Measurements from ENCODE around the gene IZUMO1. TPM values are rescaled to one million over a fixed set of nuclear protein-coding genes. Genes with fewer than 3 reads are reported as not detected.

IZUMO1 gene
- total RNA-seq = under 0.01 and 0.29 TPM in 2 replicates

DNA sequence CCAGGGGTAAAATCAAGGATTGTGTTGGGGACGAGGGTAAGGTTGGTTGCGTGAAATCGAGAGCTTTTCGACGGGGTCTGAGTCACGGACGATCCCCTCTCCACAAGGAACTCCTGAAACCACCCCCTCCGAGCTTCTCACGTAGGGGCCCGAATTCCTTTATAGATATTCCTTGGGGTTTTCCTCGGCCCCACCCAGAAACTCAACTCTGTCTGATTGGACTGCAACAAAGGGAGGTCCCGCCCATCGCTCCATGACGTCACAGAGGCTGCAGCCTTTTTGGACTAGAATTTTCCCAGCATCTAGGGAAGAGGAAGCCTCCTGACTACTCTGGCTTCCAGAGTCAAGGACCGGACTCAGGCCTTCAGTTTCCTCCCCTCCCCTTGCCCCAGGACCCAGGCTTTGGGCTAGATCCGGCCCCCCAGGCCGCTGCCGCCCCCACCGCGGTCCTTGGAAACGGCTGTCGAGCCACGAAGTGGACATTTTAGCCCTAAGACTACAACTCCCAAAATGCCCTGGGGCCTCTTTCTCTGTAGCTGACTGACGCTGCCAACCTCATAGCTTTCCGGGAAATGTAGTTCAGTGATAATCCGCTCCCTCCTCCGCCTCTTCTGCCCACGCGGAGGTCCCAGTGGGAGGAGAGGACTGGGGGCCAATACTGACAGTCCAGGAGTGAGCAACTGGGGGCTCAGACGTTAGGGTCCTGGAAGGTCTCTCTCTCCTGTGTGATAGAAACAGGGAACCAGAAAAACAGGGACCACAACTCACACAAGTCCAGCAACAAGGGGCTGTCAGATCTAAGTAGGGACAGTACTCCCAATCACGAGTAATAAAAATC lies at the start of gene IZUMO1:
IZUMO1 (minus strand) TSS at position 172 of the 838 bp plus-strand sequence. CDS start 1,050 bp downstream, outside the sequence.

DNA sequence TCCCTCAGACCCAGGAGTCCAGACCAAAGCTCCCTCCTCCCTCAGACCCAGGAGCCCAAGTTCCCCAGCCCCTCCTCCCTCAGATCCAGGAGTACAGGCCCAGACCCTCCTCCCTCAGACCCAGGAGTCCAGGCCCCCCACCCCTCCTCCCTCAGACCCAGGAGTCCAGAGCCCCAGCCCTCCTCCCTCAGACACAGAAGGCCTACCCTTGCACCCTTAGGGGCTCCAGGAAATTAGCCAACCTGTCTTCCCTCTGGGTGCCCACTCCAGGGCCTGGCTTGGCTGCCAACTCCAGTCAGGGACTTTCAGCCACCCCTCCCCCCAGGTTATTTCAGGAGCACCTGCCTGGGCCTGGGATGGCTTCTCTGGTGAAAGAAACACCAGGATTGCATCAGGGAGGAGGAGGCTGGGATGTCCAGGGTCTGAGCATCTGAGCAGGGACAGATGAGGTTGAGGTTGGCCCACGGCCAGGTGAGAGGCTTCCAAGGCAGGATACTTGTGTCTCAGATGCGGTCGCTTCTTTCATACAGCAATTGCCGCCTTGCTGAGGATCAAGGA lies 8.5 kb upstream of the IZUMO1 start, which contains the start of gene FGF21:
FGF21 (plus strand) TSS at position 441 of the 558 bp plus-strand sequence. CDS start 713 bp downstream, outside the sequence.

DNA sequence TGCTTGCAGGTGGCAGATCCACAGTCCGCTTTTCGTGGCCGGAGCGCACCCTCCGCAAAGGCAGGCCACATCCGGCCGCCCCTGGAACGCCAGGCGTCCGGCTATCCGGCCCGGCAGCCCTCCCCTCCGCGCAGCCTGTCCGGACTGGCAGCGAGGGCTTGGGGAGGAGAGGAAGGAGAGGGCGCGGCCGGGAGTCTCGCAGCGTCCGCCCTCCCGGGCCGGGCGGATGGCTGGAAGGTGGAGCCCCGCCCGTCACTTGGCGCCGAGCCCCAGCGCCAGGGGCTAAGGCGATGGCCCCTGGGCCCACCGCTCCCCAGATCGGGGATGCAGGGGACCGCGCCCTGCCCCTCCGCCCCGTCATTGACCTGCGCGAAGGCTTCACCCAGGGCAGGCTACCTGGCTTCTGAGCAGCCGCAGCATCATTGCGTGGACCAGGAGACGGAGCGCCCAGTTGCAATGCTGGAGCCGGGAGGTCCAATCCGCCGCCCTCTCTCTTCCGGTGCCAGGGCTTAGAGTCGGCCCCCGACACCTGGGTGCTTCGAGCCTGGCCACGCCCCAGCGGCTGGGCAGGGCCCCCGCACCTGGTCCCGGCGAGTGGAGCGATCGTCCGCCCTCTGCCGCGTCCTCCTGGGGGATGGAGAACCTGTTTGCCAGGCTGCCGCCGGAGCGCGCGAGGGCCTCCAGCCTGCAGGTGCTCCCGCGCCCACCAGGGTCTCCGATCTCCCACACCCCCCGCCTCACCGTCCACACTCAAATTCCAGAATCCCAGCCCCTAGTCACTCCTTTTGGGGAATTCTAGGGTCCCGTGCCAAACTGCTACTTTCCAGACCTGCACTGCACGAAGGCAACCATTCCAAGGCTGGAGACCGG lies 6.0 kb upstream of the IZUMO1 start, which contains the start of gene FUT1:
FUT1 (minus strand) TSS at position 146 of the 870 bp plus-strand sequence. CDS start 1,360 bp downstream, outside the sequence.

DNA sequence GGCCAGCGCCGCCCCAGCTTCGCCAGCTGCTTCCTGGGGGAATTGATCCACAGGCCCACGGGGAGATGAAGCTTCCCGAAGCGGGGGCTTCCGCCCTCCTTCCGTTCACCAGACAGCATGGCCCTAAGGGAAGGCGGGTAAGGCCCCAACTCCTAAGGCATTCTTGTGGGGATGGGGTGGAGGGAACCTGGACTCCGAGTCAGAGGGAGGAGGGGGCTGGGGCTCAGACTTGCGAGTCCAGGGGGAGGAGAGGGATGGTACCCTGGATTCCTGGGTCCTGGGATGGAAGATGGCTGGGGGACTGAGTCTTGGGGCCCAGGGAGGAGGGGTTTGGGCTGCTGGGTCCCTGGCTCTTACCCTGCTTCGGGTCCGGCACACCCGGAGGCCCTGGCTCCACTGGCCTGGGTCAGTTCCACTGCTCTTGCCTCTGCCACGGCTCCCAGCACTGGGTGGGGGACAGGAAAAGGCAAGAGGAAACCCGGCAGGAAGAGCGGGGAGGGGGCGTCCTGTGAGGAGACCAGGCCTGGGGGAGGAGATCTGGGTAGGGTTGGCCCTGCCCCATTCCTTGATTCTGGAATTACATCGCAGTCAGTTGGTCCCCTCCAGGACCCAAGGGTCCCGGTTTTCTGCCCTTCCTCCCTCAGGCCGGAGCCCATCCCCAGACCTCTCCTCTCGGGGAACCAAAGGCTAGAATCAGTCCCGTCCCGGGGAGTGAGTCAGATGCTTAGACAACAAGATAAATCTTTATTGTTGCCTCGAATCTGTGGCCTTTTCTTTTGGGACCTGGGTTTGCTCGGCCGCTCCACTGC lies 6.3 kb downstream of the IZUMO1 start, which contains the start of gene RASIP1:
RASIP1 (minus strand) TSS at position 447 of the 809 bp plus-strand sequence; CDS start at position 119, 328 bp downstream.

DNA sequence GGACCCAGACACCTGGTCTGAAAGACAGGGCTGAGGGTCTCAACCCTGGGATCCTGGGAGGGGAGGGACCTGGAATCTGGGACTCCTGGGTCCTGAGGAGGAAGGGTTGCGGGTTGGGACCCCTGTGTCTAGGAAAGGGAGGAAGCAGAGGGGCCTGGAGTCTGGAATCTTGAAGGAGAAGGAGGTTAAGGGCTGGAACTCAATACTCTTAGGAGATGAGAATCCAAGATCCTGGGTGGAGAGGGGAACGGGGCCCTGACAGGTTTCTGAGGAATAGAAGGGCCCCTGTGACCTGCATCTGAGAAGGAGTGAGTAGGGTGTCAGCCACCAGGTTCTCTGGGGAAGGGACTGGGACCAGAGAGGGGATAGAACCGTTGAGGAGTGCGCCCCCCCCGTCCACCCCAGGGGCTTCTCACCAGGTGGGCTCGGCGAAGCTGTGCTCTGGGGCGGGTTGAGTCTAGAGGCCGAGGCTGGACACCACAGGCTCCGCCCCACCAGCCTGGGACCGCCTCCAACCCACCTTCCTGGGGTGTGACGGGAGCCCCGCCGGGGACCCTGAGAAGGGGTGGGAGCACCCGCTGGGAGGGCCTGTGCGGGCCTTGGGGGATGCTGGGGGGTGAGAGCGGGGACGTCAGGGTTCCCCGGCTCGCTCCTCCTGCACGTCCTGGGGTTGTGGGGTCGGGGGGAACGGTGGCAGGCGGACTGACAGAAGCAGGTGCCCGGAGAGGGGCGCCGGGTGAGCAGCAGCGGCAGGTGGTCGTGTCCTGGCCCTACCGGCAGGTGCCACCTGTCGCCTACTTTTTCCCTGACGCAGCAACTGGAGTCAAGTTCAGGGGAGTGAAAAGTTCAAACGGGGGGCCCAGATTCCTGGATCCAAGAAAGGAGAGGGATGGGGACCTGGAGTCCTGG lies 27.2 kb downstream of the IZUMO1 start, which contains the start of gene MAMSTR:
MAMSTR (minus strand) TSS at position 463 of the 909 bp plus-strand sequence. CDS start 694 bp downstream, outside the sequence.

DNA sequence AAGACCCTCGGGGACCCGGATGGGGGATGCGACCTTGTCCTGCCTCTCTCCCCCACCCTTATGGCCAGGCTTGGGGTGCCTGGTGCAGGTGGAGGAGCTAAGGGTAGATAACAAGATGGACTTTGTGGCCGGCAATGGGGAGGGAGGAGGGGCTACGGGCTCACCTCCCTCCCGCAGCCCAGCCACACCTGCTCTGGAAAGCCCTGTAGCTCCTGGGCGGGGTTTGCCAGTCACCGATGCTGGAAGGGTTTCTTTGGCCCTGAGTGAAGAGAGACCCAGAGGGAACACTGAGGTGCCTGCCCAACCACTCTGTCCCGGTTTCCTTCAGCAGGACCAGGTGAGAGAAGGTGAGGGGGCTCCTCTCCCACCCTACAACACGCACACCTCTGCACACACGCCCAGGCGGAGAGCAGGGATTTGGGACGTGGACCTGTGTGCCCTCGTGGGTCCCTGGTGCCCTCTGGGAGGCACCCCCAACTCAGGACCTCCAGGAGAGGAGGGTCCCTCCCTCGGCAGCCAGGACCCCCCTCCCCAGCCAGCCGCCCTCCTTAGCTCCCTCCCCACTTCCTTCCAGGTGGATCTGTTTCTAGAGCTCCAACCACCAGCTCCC lies 50.9 kb downstream of the IZUMO1 start, which contains the start of gene FUT2:
FUT2 (plus strand) TSS at position 229 of the 610 bp plus-strand sequence. CDS start 6,986 bp downstream, outside the sequence.

Small RNA genes lying within 50 kb of the gene (small RNA-seq; reads per million reads assigned to genes)
- not detected for gene RNU6-317P

Other genes with a start within 250 kb of the IZUMO1 start
- under 0.01 and 0.10 TPM in 2 replicates for gene LMTK3, start 235.1 kb downstream of the IZUMO1 start, total RNA-seq
- not detected in 2 replicates for gene SULT2B1, start 194.7 kb downstream of the IZUMO1 start, total RNA-seq
- not detected in 2 replicates for gene SPACA4, start 140.2 kb downstream of the IZUMO1 start, total RNA-seq
- gene FAM83E, start 131.8 kb downstream of the IZUMO1 start, total RNA-seq = 0.33 TPM in 1 of 2 replicates, not detected in the other
- 1,820 and 2,339 TPM in 2 replicates for gene RPL18, start 127.7 kb downstream of the IZUMO1 start, total RNA-seq
- gene SPHK2, start 127.4 kb downstream of the IZUMO1 start, total RNA-seq = 11.4 and 15.2 TPM in 2 replicates
- 0.57 and 2.0 TPM in 2 replicates for gene DBP, start 109.5 kb downstream of the IZUMO1 start, total RNA-seq
- 1.3 and 2.0 TPM in 2 replicates for gene CA11, start 100.7 kb downstream of the IZUMO1 start, total RNA-seq
- not detected in 2 replicates for gene NTN5, start 73.9 kb downstream of the IZUMO1 start, total RNA-seq
- gene FUT2, start 50.9 kb downstream of the IZUMO1 start, total RNA-seq = not detected in 2 replicates
- 0.33 and 0.38 TPM in 2 replicates for gene MAMSTR, start 27.2 kb downstream of the IZUMO1 start, total RNA-seq
- gene RASIP1, start 6.3 kb downstream of the IZUMO1 start, total RNA-seq = 88.4 and 127 TPM in 2 replicates
- 6.5 and 8.5 TPM in 2 replicates for gene FUT1, start 5.7 kb upstream of the IZUMO1 start, total RNA-seq
- gene FGF21, start 8.6 kb upstream of the IZUMO1 start, total RNA-seq = not detected in 2 replicates
- gene BCAT2, start 64.1 kb upstream of the IZUMO1 start, total RNA-seq = 39.9 and 55.5 TPM in 2 replicates
- 0.98 and 3.5 TPM in 2 replicates for gene HSD17B14, start 89.6 kb upstream of the IZUMO1 start, total RNA-seq
- 2.0 and 5.6 TPM in 2 replicates for gene PLEKHA4, start 121.7 kb upstream of the IZUMO1 start, total RNA-seq
- 45.4 and 49.8 TPM in 2 replicates for gene PPP1R15A, start 125.5 kb upstream of the IZUMO1 start, total RNA-seq
- not detected in 2 replicates for gene TULP2, start 151.8 kb upstream of the IZUMO1 start, total RNA-seq
- gene NUCB1, start 153.4 kb upstream of the IZUMO1 start, total RNA-seq = 151 and 295 TPM in 2 replicates
- gene DHDH, start 186.8 kb upstream of the IZUMO1 start, total RNA-seq = not detected in 2 replicates
- gene BAX, start 208.0 kb upstream of the IZUMO1 start, total RNA-seq = 78.0 and 157 TPM in 2 replicates
- 1,333 and 1,656 TPM in 2 replicates for gene FTL, start 218.4 kb upstream of the IZUMO1 start, total RNA-seq
- 48.0 and 49.0 TPM in 2 replicates for gene GYS1, start 246.4 kb upstream of the IZUMO1 start, total RNA-seq
- gene RUVBL2, start 247.0 kb upstream of the IZUMO1 start, total RNA-seq = 210 and 250 TPM in 2 replicates

All from vein endothelial cell (primary cell).